Stimulated activated CD8-positive, alpha-beta memory T cell treated with anti-CD3 and anti-CD28 coated beads, Interleukin-7, amount 100 ng/mL, for 24 hours (primary cell): ENCODE measurements around the gene CLEC5A.
A peak's percentile ranks its signal among the peaks of the same experiment; 100 is the strongest.
"Not testable (repeated sequence)": the region's sequence is repeated elsewhere in the genome, so short reads cannot be mapped to it uniquely, and the experiment has no call there.

Experiments
- DNase-seq: peaks from one replicate; pipeline ENCODE4 v3.0.0-alpha.2; 2020; ENCODE audit warnings: low read depth

Gene CLEC5A

DNA sequence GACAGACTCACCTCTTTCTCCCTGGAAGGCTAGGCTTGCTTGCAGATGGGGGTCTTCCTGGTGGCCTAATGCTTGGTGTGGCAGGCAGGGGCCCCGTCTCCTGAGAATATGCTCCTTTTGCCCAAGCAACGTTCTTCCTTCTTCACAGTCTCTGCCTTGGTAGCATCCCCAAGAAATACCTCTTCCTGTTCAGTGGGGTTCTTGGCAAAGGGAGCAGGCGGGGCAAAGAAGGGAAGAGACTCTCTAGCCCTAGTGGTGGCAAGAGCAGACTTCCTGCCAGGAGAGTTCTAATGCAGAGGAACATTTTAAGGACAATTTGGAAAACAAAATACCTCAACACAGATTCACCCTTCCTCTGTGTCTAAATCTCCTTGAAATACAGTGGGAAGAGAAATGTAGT lies at the start of gene CLEC5A:
Gene CLEC5A, minus strand, starts transcription at position 179 of the 400 bp plus-strand sequence. CDS start 682 bp downstream, outside the sequence.
- no peak for DNase-seq

- no peak for DNase-seq
Measured at GRCh38 chr7:141993354-141993753, 46.6 kb upstream of the CLEC5A start.

GRCh38 chr7:141992688-141993087 lies 45.9 kb upstream of the CLEC5A start:
- DNase-seq = no peak

- DNase-seq = no peak
Measured at GRCh38 chr7:141992156-141992555, 45.4 kb upstream of the CLEC5A start.

DNA sequence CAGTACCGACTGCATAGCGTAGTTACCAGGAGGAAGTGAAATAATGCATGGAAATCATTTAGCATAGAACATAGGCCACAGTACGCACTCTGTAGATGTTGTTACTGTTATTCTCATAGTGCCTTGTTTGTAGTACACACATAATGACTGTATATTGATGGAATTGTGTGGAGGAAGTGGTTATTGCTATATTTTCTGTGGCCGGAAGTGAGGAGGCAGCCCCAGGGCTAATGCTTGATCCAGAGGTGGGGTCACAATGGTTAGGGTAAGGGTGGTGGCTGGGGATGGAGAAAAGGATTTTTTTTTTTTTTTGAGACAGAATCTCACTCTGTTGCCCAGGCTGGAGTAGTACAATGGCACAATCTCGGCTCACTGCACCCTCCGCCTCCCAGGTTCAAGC lies 44.4 kb upstream of the CLEC5A start:
- DNase-seq = no peak

DNA sequence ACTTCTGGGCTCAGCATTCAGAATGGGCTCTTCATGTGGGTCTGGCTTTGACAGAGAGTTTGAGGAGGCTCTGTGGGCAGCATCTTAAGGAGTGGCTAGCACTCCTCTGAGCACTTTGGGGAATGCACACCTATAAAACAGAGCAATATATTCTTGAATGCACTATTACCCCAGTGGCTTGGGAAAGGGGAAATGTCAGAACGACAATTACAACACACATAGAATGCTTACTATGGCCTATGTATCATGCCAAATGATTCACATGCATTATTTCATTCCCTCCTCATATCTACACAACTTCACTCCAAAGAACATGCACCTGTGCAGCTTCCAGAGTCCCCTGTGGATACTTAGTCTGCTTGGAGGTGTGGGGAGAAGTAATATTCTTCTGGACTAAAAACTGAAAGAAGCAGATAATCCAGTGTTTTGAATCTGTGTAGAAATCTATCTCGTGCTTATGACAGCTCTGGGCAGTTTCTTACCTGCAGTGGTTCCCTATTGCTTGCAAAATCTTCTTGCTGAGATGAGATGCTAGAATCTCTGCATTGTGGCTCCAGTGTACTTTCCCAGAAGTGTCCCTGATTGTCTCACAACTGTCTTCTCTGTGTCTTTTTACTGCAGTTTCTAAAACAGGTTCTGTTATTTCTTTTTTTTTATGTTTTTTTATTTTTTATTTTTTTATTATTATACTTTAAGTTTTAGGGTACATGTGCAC lies 43.4 kb upstream of the CLEC5A start:
- DNase-seq = no peak

DNA sequence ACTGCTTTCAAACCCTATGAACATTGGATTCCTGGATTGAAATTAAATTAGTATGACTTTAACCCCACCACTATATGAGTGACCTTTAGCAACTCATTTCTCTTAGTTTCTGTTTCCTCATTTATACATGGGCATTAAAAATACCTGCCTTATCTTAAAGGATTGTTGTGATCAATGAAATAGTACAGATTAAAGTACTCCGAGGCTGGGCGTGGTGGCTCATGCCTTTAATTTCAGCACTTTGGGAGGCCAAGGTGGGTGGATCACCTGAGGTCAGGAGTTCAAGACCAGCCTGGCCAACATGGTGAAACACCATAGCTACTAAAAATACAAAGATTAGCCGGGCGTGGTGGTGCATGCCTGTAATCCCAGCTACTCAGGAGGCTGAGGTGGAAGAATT lies 41.0 kb upstream of the CLEC5A start:
- DNase-seq = not testable (repeated sequence)

- DNase-seq = no peak
Measured at GRCh38 chr7:141986923-141987322, 40.1 kb upstream of the CLEC5A start.

GRCh38 chr7:141985926-141986325 lies 39.2 kb upstream of the CLEC5A start:
- not testable (repeated sequence) for DNase-seq

DNA sequence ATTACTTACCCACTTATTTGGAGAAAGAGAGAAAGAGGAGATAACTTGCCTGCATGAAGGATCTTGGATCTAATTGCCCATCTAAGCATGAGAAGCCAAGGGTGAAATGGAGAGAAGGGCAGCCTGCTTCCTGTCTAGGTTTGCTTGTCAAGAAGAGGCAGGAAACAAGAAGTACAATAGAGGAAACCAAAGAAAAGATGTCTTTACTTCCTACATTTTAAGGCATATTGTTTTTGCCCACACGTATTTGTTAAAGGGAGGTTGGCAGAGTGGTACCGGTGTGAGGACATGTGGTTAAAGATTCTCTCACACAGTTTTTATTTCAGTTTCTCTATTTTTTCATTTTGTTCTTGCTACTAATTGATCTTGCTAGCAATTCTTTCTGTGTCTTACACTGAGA lies 32.8 kb upstream of the CLEC5A start:
- DNase-seq = no peak

- no peak for DNase-seq
Measured at GRCh38 chr7:141978351-141978750, 31.6 kb upstream of the CLEC5A start.

- DNase-seq = no peak
Measured at GRCh38 chr7:141976524-141977245, 29.9 kb upstream of the CLEC5A start.

DNA sequence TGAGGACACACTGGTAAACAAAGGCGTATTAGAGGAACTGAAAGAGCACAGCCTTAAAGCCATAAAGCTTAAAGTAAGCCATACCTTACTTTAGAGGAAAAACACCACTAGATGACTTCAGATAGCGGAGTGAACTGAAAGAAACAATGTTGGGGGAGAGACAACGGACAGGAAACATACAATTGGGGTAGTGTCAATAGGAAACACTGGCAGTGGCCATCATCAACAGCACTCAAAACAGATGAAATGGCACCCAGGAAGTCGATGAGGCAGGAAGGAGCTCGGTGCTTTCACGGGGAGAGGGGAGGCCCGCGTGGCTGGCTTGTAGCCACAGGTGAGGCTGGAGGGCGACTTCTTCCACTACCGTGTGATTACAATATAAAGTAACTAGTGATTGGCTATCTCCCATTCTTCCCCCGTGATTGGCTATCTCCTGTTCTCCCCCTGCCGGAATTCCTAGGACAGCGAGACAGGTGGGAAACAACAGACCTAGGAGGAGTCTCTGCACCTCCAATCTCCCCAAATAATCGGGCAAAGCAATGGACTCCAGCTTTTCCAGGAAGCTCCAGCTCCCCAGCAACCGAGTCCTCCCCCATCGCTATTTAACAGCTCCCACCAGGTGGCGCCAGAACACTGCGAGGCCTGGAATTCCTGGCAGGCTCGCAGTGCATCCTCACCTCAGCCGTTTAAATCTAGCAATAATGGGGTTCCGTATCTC lies 29.2 kb upstream of the CLEC5A start:
- DNase-seq = peak; percentile 28

DNA sequence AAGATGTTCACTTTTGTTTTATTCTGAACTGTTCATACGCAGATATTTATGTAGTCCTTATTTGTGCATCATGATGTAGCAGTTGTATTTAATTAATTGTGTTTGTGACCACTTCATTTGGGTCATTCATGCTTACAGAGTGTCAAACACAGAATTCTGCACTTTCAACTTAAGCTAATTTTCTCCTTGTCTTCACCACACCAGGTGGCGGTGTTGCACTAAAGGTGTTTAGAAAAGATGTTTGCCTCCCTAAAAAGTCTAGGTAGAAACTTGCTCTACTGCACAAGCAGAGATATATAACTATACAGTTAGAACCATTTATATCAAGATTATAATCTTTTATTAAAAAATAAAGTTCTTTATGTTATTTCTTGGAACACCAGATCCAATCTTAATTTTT lies 28.1 kb upstream of the CLEC5A start:
- DNase-seq = no peak

- DNase-seq = no peak
Measured at GRCh38 chr7:141973673-141974072, 26.9 kb upstream of the CLEC5A start, which contains the start of gene TAS2R38. Gene TAS2R38 (minus strand): TSS chr7:141973773. CDS start chr7:141973689, 84 bp downstream.

DNA sequence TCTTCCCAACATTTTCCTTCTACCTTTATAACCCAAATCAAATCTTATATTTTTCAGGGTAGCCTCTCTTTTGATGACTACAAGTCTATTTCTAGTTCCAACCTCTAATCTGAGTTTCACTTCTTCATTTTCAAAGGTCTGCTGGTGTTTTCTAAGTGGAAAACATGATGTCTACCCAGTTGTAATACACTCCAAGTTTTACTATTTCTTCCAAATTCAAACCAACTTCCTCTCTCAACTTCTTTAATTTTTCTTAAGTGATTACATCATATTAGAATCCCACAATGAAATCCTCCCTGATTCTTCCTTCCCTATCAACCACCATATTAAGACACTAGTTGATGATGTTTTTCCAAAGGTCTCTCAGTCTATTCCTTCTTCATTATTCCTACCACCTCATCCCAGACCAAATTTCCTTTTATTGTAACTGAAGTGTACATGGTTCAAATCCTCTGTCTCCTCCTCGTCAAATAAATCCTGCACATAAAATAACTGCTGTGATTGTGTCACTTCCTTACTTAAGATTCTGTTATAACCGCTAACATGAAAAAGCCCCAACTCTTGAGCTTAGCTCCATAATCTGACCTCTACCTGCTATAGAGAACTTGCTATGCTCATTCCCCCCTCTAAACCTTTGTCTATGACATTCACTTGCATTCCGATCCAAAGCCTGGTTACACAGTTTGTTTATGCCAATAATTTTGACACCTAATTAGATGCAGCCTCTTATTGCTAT lies 14.1 kb upstream of the CLEC5A start:
- no peak for DNase-seq

DNA sequence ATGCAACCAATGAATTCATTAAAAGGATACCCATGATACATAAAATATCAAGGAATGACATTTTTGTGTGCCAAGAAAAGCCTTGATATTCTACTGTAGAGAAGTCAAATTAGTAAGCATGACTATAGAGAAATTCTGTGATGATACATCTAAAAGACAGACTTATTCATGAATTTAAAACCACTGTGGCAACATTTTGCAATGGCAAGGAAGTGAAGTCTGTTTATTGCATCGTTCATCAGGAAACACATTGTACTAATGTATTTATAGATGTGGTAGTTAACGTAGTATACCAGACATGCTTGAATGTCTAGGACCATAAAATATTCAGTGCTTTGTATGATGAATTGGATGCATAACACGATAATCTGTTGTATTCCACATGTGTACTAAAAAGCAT lies 9.3 kb upstream of the CLEC5A start:
- DNase-seq = no peak

DNA sequence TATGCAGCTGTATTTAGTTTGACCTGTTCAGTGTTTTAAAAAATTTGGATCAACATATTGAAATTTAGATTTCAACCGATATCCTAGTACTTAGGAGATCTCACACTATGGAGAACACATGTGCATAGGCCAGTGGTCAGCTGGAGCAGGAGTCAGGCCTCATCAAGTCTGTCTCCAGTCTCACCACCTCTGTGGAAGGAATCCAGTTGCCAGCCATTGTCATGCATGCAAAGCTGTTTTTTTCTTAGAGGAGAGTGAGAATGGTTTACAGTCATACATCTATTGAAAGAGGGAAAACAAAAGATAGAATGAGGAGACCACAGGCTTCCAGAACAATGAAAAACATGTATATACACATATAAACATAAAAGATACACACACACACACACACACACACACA lies 7.6 kb upstream of the CLEC5A start:
- no peak for DNase-seq

- no peak for DNase-seq
Measured at GRCh38 chr7:141952461-141952860, 5.7 kb upstream of the CLEC5A start.

- DNase-seq = no peak
Measured at GRCh38 chr7:141950806-141951205, 4.0 kb upstream of the CLEC5A start.

GRCh38 chr7:141949911-141950310 lies 3.1 kb upstream of the CLEC5A start:
- DNase-seq = no peak

DNA sequence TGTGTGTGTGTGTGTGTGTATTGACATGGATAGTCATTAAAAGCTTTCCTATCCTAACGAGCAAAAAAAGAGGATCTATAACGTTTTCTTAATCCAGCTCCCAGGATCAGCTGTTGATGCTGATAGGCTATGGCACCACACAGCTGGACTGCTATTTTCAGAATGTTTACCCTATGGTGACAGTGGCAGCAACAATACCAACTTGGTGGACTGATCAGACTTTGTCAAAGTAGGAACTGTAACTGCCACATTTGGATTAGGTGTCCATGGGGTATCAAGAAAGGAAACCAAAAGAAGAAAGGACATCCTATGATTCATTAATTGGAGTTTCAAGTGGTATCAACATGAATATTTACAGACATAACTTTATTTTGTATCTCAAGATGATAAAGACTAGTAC lies 2.7 kb upstream of the CLEC5A start:
- no peak for DNase-seq
